GM21825 (cell line): ENCODE data around the gene SURF4.

ENCODE experiments used
- ATAC-seq: cut with Tn5 transposase; IDR thresholded peaks from one replicate; pipeline ENCODE4 v1.9.1; 2021; ENCODE audit warnings: mild to moderate bottlenecking, moderate library complexity; ENCODE audit not compliant: unreplicated experiment

Gene SURF4

GRCh38 chr9:133375116-133375723 lies 640 bp downstream of the SURF4 start:
- peak; percentile 6 for ATAC-seq

- no peak for ATAC-seq
Observed at GRCh38 chr9:133374612-133375115, 1.2 kb downstream of the SURF4 start.

- ATAC-seq: no peak
Observed at GRCh38 chr9:133372144-133372543, 3.7 kb downstream of the SURF4 start.

- ATAC-seq: no peak
Observed at GRCh38 chr9:133371261-133371711, 4.6 kb downstream of the SURF4 start.

GRCh38 chr9:133370685-133371084 lies 5.2 kb downstream of the SURF4 start:
- ATAC-seq: no peak

- ATAC-seq: no peak
Observed at GRCh38 chr9:133369933-133370332, 5.9 kb downstream of the SURF4 start.

GRCh38 chr9:133369422-133369821 lies 6.4 kb downstream of the SURF4 start:
- ATAC-seq: no peak

- ATAC-seq: no peak
Observed at GRCh38 chr9:133368249-133368881, 7.5 kb downstream of the SURF4 start.

- no peak for ATAC-seq
Observed at GRCh38 chr9:133367778-133368177, 8.1 kb downstream of the SURF4 start.

GRCh38 chr9:133367221-133367620 lies 8.6 kb downstream of the SURF4 start:
- no peak for ATAC-seq

- no peak for ATAC-seq
Observed at GRCh38 chr9:133366435-133366834, 9.4 kb downstream of the SURF4 start.

GRCh38 chr9:133362359-133363044 lies 13.4 kb downstream of the SURF4 start:
- ATAC-seq: no peak

- no peak for ATAC-seq
Observed at GRCh38 chr9:133361507-133362092, 14.3 kb downstream of the SURF4 start.

GRCh38 chr9:133360400-133361393 lies 15.2 kb downstream of the SURF4 start:
- ATAC-seq: no peak

- ATAC-seq: no peak
Observed at GRCh38 chr9:133359399-133360175, 16.3 kb downstream of the SURF4 start.

- ATAC-seq: no peak
Observed at GRCh38 chr9:133357656-133358055, 18.2 kb downstream of the SURF4 start.

- ATAC-seq: peak; percentile 67
Observed at GRCh38 chr9:133356391-133357091, 19.3 kb downstream of the SURF4 start, which contains the start of the genes SURF1 and SURF2. Gene SURF1, minus strand, starts transcription at chr9:133356487. Its CDS starts 34 bp downstream, at chr9:133356453. Gene SURF2, plus strand, starts transcription at chr9:133356550. Its CDS starts 43 bp downstream, at chr9:133356593.

- ATAC-seq: peak; percentile 25
Observed at GRCh38 chr9:133355881-133356357, 19.9 kb downstream of the SURF4 start.

- ATAC-seq: no peak
Observed at GRCh38 chr9:133354766-133355165, 21.1 kb downstream of the SURF4 start.
